Middle frontal gyrus (tissue), 1 donor: ENCODE data around the gene KLRF2.
"Not testable (repeated sequence)": the region's sequence is repeated elsewhere in the genome, so short reads cannot be mapped to it uniquely, and the experiment has no call there.

Experiments used
- DNase-seq: peaks from one replicate; pipeline ENCODE4 v3.0.0-alpha.2; 2015; ENCODE audit warnings: low spot score; ENCODE audit errors: extremely low spot score

KLRF2 gene

GRCh38 chr12:9881246-9881645 lies at the start of gene KLRF2:
KLRF2 (plus strand) TSS chr12:9881489; CDS start chr12:9881596, 107 bp downstream.
- DNase-seq = no peak

GRCh38 chr12:9831720-9832119 lies 49.6 kb upstream of the KLRF2 start:
- DNase-seq = no peak

DNA sequence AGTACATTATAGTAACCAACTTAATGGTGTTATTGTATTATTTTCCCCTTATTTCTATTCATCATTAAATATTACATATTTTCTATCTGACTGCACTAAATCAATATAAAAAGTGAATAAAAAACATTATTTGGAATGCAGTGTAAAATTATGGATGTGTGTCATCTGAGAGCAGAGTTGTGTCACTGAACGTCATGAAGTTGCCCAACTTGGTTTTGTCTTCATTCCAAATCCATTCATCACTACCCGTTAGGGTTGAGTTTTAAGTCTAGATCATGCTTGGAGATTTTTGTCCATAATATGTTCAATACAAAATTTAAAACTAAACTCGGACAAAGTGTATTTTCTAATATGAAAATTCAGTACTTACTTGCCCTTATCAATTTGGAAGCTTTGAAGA lies 37.9 kb upstream of the KLRF2 start:
- DNase-seq = no peak

- DNase-seq = no peak
These were observed 32.4 kb upstream of the KLRF2 start for GRCh38 chr12:9848899-9849298.

DNA sequence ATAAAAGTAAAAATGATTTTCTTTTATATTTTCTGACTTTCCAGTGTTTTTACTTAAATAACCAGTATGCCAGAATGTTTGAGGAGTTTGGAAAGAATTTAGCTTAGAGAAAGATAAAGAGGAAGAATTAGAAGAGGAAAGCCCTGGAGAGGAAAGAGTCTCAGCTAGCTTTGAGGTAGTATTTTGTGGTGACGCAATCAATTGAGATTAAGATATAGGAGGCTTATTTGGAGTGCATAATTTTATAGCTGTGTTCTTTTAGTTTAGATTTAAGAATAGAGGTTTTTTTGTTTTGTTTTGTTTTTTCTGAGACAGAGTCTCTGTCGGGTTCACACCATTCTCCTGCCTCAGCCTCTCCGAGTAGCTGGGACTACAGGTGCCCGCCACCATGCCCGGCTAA lies 30.2 kb upstream of the KLRF2 start:
- DNase-seq = no peak

- no peak for DNase-seq
These were observed 29.4 kb upstream of the KLRF2 start for GRCh38 chr12:9851927-9852326.

GRCh38 chr12:9856151-9856550 lies 25.1 kb upstream of the KLRF2 start:
- DNase-seq = no peak

- no peak for DNase-seq
These were observed 24.4 kb upstream of the KLRF2 start for GRCh38 chr12:9856894-9857293.

GRCh38 chr12:9858135-9858534 lies 23.2 kb upstream of the KLRF2 start:
- DNase-seq = no peak

DNA sequence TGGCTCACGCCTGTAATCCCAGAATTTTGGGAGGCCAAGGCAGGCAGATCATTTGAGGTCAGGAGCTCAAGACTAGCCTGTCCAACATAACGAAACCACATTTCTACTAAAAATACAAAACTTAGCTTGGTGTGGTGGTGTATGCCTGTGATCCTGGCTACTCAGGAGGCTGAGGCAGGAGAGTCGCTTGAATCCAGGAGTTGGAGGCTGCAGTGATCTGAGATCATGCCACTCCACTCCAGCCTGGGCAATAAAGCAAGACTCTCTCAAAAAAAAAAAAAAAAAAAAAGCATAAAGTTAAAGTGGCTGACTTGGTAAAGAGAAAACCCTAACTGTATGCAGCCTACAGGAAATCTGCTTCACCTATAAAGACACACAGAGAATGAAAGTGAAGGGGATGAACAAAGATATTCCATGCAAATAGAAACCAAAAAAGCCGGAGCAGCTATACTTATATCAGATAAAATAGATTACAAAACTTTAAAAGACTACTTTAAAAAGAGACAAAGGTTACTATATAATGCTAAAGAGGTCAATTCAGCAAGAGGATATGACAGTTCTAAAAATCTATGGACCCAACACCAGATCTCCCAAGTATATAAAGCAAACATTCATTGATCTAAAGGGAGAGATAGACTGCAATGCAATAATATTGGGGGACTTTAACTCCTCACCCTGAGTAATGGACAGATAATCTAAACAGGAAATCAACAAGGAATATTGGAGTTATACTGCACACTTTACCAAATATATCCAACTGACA lies 16.2 kb upstream of the KLRF2 start:
- DNase-seq = no peak

GRCh38 chr12:9866860-9867269 lies 14.4 kb upstream of the KLRF2 start:
- DNase-seq = no peak

DNA sequence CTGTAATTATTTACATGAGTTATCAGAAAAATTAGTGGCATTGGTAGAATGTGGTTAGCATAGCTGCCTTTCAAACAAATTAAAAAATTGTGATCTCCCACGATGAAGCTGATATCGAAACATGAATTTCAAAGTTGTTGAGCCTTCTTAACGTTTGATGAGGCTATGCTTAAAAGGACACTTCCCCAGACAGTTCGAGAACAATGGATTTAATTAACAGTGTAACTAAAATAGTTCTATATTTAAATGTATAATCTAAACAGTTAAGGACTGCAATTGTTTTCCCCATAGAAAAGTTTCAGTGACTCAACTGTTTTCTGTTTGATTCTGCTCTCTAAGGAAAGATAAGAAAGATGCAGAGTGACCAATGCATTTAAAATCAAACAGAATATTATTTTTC lies 13.8 kb upstream of the KLRF2 start:
- no peak for DNase-seq

DNA sequence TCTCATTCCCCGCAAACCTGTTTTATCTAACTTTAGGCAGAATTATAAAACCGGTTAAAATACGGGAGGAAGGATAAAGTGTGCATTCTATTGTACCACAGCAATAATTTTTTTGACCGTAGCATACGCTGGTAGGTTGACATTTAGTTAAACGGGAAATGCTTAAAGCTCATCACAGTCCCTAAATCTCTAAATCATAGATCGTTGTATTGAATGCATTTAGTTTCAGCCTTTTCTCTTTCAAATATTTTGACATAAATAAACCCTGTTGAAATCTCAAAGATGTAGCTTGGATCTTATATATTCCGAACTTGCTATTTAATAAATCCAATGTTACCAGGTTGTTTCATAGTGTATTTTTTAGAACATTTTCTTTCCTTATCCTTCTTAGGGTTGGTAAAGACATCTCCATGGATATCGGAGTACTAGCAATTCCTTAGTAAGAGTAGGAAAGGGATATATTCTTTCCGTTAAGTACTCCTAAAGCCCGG lies 12.9 kb upstream of the KLRF2 start:
- DNase-seq = no peak

DNA sequence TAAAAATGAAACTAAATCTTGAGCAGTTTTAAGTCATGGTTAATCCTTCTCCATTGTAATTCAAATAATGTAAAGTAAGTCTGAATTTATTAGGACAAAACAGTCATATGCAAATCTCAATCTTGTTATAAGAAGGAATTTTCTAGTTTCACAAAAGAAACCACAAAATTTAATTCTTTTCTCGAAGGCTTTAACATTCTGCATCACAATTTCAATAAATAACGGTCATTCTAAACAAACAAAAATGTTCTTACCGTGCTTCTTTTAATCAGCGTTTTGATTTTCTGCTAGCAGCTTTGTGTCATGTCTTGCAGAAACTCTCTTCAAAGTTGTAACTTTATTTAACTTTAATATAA lies 12.4 kb upstream of the KLRF2 start:
- no peak for DNase-seq

- DNase-seq = no peak
These were observed 11.8 kb upstream of the KLRF2 start, which contains the start of gene CLEC2B for GRCh38 chr12:9869307-9870161. CLEC2B (minus strand) TSS chr12:9869354.

DNA sequence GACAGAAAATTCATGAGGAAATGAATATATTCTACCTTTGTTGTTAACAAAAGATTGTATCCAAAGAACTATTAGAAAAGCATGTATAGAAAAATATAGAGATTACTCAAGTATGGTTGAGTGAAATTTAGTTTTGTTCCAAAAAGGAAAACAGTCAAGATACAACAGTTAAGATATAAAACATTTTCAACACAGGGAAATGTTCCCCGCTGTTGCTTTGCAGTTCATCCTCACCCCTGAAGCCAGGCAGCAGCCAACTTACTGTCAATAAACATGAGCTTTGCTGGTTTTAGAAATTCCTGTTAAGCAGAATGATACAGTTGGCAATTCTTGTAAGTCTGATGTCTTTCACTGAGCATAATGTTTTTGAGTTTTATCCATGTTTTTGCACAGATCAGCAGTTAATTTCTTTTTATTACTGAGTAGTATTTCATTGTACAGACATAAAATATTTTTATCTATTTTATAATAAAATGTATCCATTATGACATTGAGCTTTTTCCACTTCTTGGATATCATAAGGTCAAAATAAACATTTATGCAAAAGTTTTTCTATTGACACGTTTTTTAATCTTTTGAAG lies 10.9 kb upstream of the KLRF2 start:
- no peak for DNase-seq

GRCh38 chr12:9872162-9872561 lies 9.1 kb upstream of the KLRF2 start:
- DNase-seq = no peak

- no peak for DNase-seq
These were observed 8.5 kb upstream of the KLRF2 start for GRCh38 chr12:9872742-9873141.

DNA sequence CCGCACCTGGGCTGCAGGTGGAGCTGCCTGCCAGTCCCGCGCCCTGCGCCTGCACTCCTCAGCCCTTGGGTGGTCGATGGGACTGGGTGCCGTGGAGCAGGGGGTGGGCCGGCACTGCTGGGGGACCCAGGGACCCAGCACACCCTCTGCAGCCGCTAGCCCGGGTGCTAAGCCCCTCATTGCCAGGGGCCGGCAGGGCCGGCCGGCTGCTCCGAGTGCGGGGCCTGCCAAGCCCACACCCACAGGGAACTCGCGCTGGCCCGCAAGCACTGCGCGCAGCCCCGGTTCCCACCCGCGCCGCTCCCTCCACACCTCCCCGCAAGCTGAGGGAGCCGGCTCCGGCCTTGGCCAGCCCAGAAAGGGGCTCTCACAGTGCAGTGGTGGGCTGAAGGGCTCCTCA lies 5.2 kb upstream of the KLRF2 start:
- DNase-seq = not testable (repeated sequence)

DNA sequence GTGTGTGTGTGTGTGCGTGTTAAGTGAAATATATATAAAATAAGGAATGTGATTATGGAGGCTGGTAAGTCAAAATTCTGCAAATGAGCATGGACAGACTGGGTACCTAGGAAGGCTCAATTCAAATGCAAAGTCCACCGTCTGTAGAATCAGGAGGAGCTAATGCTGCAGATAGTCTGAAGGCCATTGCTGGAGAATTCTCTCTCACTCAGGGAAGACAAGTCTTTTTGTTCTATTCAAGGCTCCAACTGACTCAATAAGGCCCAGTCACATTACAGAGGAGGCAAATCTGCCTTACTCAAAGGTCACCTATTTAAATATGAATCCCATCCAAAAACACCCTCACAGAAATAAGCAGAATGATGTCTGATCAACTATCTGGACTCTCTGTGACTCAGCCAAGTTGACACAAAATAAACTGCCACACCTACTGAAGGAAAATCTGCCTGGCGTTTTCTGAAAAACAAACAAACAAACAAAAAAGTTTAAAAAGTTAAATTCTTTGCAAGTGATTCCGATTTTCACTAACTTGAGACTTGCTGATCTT lies 684 bp upstream of the KLRF2 start:
- DNase-seq = no peak

DNA sequence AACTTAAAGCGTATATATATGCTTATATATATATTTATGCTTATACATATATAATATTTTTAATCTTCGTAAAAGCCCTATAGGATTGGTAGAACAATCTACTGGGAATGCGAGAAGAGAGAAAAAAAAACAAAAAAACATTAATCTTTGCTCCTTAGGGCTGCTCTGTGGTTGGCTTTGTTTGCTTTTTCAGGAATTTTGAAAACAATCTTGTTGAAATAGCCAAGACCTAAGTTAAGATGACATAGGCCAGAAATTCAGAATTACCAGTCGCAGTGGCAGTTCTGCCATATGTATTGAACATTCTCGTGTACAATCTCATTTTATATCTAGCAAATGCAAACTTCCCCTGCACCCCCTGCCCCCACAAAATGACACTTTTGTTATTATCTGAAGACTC lies 699 bp downstream of the KLRF2 start:
- DNase-seq = no peak

- no peak for DNase-seq
These were observed 1.9 kb downstream of the KLRF2 start for GRCh38 chr12:9883175-9883574.
